Anterior cingulate cortex (tissue), 58 donors: Measurements from ENCODE around the gene TEX101.

Source experiments
- DNase-seq, 58 donors: peaks; one replicate each; lab custom pipeline; 2025; lab: John Stamatoyannopoulos, UW

TEX101 gene

DNA sequence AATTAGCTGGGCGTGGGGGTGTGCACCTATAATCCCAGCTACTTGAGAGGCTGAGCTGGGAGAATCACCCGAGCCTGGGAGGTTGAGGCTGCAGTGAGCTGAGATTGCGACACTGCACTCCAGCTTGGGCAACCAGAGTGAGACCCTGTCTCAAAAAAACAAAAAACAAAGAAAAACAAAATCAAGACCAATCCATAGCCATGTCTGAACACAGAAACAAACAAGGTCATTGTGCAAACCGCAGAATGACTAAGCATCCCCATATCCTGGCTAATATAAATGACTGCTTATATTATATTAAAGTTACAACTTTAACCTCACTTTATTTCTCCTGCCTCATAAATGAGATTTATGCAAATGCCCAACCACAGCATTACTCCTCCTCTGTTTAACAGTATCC is 53.0 kb downstream of the TEX101 start:
- no peak for DNase-seq
